H1 (cell line): ENCODE data around the gene ITGB4. TPM values are rescaled to one million over a fixed set of nuclear protein-coding genes. Genes with fewer than 3 reads are reported as not detected.

Experiments used
- CTCF ChIA-PET: fragments of 300-600 bp; sonication (Branson Sonifier 250); formaldehyde crosslinking; loops from one replicate; lab custom pipeline; 2021; ENCODE audit not compliant: partially characterized antibody; lab: Charles Lee
- POLR2A ChIA-PET: fragments of 300-600 bp; sonication (Branson Sonifier 250); formaldehyde crosslinking; loops from one replicate; lab custom pipeline; 2021; ENCODE audit warnings: inconsistent platforms; ENCODE audit not compliant: partially characterized antibody; lab: Charles Lee
- DNase-seq, 2 experiments: peaks; one replicate each; pipeline versions ENCODE4 v3.0.0 to v3.0.0-alpha.2; 2010 to 2022; ENCODE audit warnings: low spot score in 2 of 2, low read depth in 1 of 2, mixed read lengths in 1 of 2
- FAIRE-seq: peaks from 2 replicates; lab custom pipeline; 2011; peaks lifted over from hg19 to GRCh38; lab: Jason Lieb, UNC
- H2AFZ ChIP-seq: 2 replicates; pipeline ENCODE4 v1.8.1; 2012; ENCODE audit warnings: low read length, inconsistent platforms
- H2AK5ac ChIP-seq: 2 replicates; pipeline ENCODE4 v1.6.1; 2013; ENCODE audit warnings: low read depth, low read length
- H2BK120ac ChIP-seq: replicated peaks from 2 replicates; pipeline ENCODE3; 2013; ENCODE audit warnings: low read depth, low read length, inconsistent platforms
- H2BK12ac ChIP-seq: 2 replicates; pipeline ENCODE4 v1.6.1; 2013; ENCODE audit warnings: low read depth, low read length
- H2BK15ac ChIP-seq: 2 replicates; pipeline ENCODE4 v1.6.1; 2013; ENCODE audit warnings: low read length
- H2BK20ac ChIP-seq: 2 replicates; pipeline ENCODE4 v1.6.1; 2013; ENCODE audit warnings: low read length
- H2BK5ac ChIP-seq: 2 replicates; pipeline ENCODE4 v1.6.1; 2013; ENCODE audit warnings: low read depth, low read length
- H3K14ac ChIP-seq: 2 replicates; pipeline ENCODE4 v1.6.1; 2013; ENCODE audit warnings: inconsistent platforms; ENCODE audit not compliant: insufficient read length
- H3K18ac ChIP-seq: 2 replicates; pipeline ENCODE4 v1.6.1; 2013; ENCODE audit warnings: low read length; ENCODE audit errors: extremely low read depth
- H3K23ac ChIP-seq: 2 replicates; pipeline ENCODE4 v1.6.1; 2013; ENCODE audit warnings: inconsistent platforms; ENCODE audit not compliant: insufficient read length
- H3K23me2 ChIP-seq: 2 replicates; pipeline ENCODE4 v1.6.1; 2013; ENCODE audit warnings: low read depth, low read length
- H3K27ac ChIP-seq: 2 replicates; pipeline ENCODE4 v1.6.1; 2011; ENCODE audit warnings: low read depth, low read length, inconsistent platforms
- H3K27me3 ChIP-seq, 4 experiments: replicated peaks in 1 of 4; 1 replicate in 1 of 4; 2 replicates in 3 of 4; pipeline versions ENCODE4 v1.6.1 to v1.8.1; 2011 to 2013; ENCODE audit warnings: low read length in 3 of 4, mild to moderate bottlenecking in 3 of 4, inconsistent platforms in 2 of 4, mixed read lengths in 2 of 4, moderate library complexity in 1 of 4; ENCODE audit not compliant: control insufficient read depth in 3 of 4, insufficient read depth in 3 of 4; ENCODE audit errors: extremely low read depth in 1 of 4
- H3K36me3 ChIP-seq, 4 experiments: 2 replicates each; pipeline versions ENCODE4 v1.6.1 to v1.8.1; 2011 to 2013; ENCODE audit warnings: mild to moderate bottlenecking in 4 of 4, low read length in 3 of 4, moderate library complexity in 2 of 4, control low read depth in 1 of 4, inconsistent platforms in 1 of 4; ENCODE audit not compliant: insufficient read depth in 4 of 4, control insufficient read depth in 2 of 4
- H3K4ac ChIP-seq: replicated peaks from 2 replicates; pipeline ENCODE3; 2013; ENCODE audit warnings: low read length, low read depth, mixed read lengths, inconsistent platforms; ENCODE audit not compliant: insufficient read length
- H3K4me1 ChIP-seq, 4 experiments: replicated peaks in 1 of 4; 1 replicate in 1 of 4; 2 replicates in 3 of 4; pipeline versions ENCODE4 v1.6.1 to v1.8.1; 2011 to 2013; ENCODE audit warnings: low read length in 3 of 4, inconsistent platforms in 2 of 4, mixed read lengths in 1 of 4; ENCODE audit not compliant: insufficient read depth in 4 of 4, control insufficient read depth in 3 of 4
- H3K4me2 ChIP-seq, 2 experiments: 2 replicates each; pipeline versions ENCODE4 v1.6.1 to v1.8.1; 2011 to 2013; ENCODE audit warnings: low read depth in 2 of 2, low read length in 2 of 2, control low read depth in 1 of 2, inconsistent platforms in 1 of 2, mild to moderate bottlenecking in 1 of 2; ENCODE audit not compliant: insufficient read depth in 1 of 2
- H3K4me3 ChIP-seq, 4 experiments: fragments of 200-600, 300-600 bp in 1 of 4; sonication (generic), shearing (Covaris generic), sonication (Bioruptor Twin) in 1 of 4; 2 replicates each; pipeline versions ENCODE4 v1.5.1 to v1.8.1; 2011 to 2016; ENCODE audit warnings: low read length in 4 of 4, low read depth in 3 of 4, control low read depth in 2 of 4, inconsistent platforms in 2 of 4, mild to moderate bottlenecking in 2 of 4, mixed read lengths in 1 of 4, moderate library complexity in 1 of 4; ENCODE audit not compliant: insufficient read depth in 2 of 4; ENCODE audit errors: extremely low read depth in 1 of 4
- H3K56ac ChIP-seq: replicated peaks from 2 replicates; pipeline ENCODE3; 2013; ENCODE audit warnings: low read depth, mild to moderate bottlenecking, mixed read lengths, low read length, inconsistent platforms; ENCODE audit not compliant: insufficient read length
- H3K79me1 ChIP-seq: 2 replicates; pipeline ENCODE4 v1.6.1; 2013; ENCODE audit warnings: low read depth, low read length, control low read depth
- H3K79me2 ChIP-seq, 2 experiments: 2 replicates each; pipeline versions ENCODE4 v1.6.1 to v1.8.1; 2012 to 2013; ENCODE audit warnings: low read length in 2 of 2, mild to moderate bottlenecking in 2 of 2, inconsistent platforms in 1 of 2; ENCODE audit not compliant: insufficient read depth in 2 of 2, control insufficient read depth in 1 of 2
- H3K9ac ChIP-seq, 4 experiments: replicated peaks in 1 of 4; 1 replicate in 1 of 4; 2 replicates in 3 of 4; pipeline versions ENCODE4 v1.6.1 to v1.8.1; 2011 to 2013; ENCODE audit warnings: low read depth in 3 of 4, low read length in 3 of 4, control low read depth in 2 of 4, mild to moderate bottlenecking in 2 of 4, moderate library complexity in 2 of 4, inconsistent platforms in 1 of 4; ENCODE audit errors: extremely low read depth in 1 of 4
- H3K9me3 ChIP-seq, 2 experiments: 2 replicates each; pipeline versions ENCODE4 v1.6.1 to v1.8.1; 2012 to 2013; ENCODE audit warnings: mild to moderate bottlenecking in 2 of 2, moderate library complexity in 2 of 2, control low read depth in 1 of 2, inconsistent platforms in 1 of 2, low read depth in 1 of 2, low read length in 1 of 2, mixed read lengths in 1 of 2; ENCODE audit not compliant: insufficient read depth in 2 of 2
- H4K20me1 ChIP-seq, 2 experiments: replicated peaks in 1 of 2; 2 replicates each; pipeline versions ENCODE3 to v1.8.1; 2011 to 2013; ENCODE audit warnings: inconsistent platforms in 2 of 2, low read length in 2 of 2, mild to moderate bottlenecking in 1 of 2; ENCODE audit not compliant: insufficient read depth in 2 of 2, control insufficient read depth in 1 of 2
- H4K5ac ChIP-seq: 2 replicates; pipeline ENCODE4 v1.6.1; 2013; ENCODE audit warnings: low read length, low read depth, mixed read lengths, inconsistent platforms; ENCODE audit not compliant: insufficient read length
- H4K8ac ChIP-seq: 2 replicates; pipeline ENCODE4 v1.8.0; 2013; ENCODE audit warnings: mild to moderate bottlenecking, moderate library complexity, low read length, inconsistent platforms; ENCODE audit not compliant: insufficient read depth; ENCODE audit errors: extremely low read depth
- H4K91ac ChIP-seq: replicated peaks from 2 replicates; pipeline ENCODE3; 2013; ENCODE audit warnings: low read length, mixed read lengths, inconsistent platforms; ENCODE audit not compliant: insufficient read length
- BACH1 ChIP-seq: IDR thresholded peaks from 2 replicates; pipeline ENCODE4 v1.6.1; 2012; ENCODE audit warnings: low read length, improper control_type of control experiment
- CBX5 ChIP-seq: fragments of 300-800, 300-1000 bp; sonication (generic); IDR thresholded peaks from 2 replicates; pipeline ENCODE4 v1.7.1; 2016; ENCODE audit warnings: antibody characterized with exemption, low read length, low read depth
- CBX8 ChIP-seq: fragments of 300-800, 300-1000 bp; sonication (generic); IDR thresholded peaks from 2 replicates; pipeline ENCODE4 v1.7.1; 2016; ENCODE audit warnings: low read depth, low read length, borderline replicate concordance
- CREB1 ChIP-seq: IDR thresholded peaks from 2 replicates; pipeline ENCODE4 v1.6.1; 2012; ENCODE audit warnings: inconsistent platforms
- POLR2AphosphoS5 ChIP-seq: IDR thresholded peaks from 2 replicates; pipeline ENCODE4 v1.6.1; 2011; ENCODE audit warnings: low read depth, low read length
- RFX5 ChIP-seq: IDR thresholded peaks from 2 replicates; pipeline ENCODE4 v1.6.1; 2011; ENCODE audit warnings: low read depth, low read length, improper control_type of control experiment, borderline replicate concordance
- SP1 ChIP-seq: IDR thresholded peaks from 2 replicates; pipeline ENCODE4 v1.6.1; 2011; ENCODE audit warnings: low read depth, low read length
- WGBS, 2 experiments: shearing (Covaris generic) in 1 of 2; methylation state at CpG; one replicate each; pipeline versions ENCODE4 v1.1.6 to v1.1.7; 2013 to 2015; ENCODE audit warnings: low lambda C conversion rate in 2 of 2, mixed read lengths in 2 of 2, inconsistent platforms in 1 of 2, low coverage in 1 of 2, missing lambda C conversion rate in 1 of 2; ENCODE audit not compliant: insufficient replicate concordance in 2 of 2, insufficient coverage in 1 of 2, insufficient read length in 1 of 2; ENCODE audit errors: extremely low coverage in 1 of 2, missing lambda C conversion rate in 1 of 2; 5-methylcytosine and 5-hydroxymethylcytosine counted together
- polyA plus RNA-seq, 7 experiments: library from polyadenylated mRNA; depleted of rRNA in 3 of 7; stranded (reverse) in 5 of 7; unstranded in 2 of 7; fragments of >200 nt in 5 of 7; fragments of 200-250 nt in 2 of 7; gene quantifications; 1 replicate in 5 of 7; 2 replicates in 1 of 7; 4 replicates in 1 of 7; pipeline versions ENCODE4 v1.2.1 to v1.2.3, GENCODE V29; 2011 to 2013; ENCODE audit warnings: missing spikeins in 2 of 7, mixed read lengths in 2 of 7
- total RNA-seq: library from RNA; stranded (reverse); fragmentation: NEBNext Ultra II Directional; extraction: Animal tissue kit (Norgen Biotek cat#: 25700); gene quantifications from 2 replicates; pipeline ENCODE4 v1.2.1, GENCODE V29; 2021
- TF ChIP-seq, protein P1 (sequence below): IDR thresholded peaks from 2 replicates; pipeline ENCODE4 v1.6.1; 2011; ENCODE audit warnings: low read depth, mild to moderate bottlenecking, low read length; ENCODE audit not compliant: insufficient read depth
- TF ChIP-seq, protein P2 (sequence below): IDR thresholded peaks from 2 replicates; pipeline ENCODE4 v1.6.1; 2012; ENCODE audit warnings: inconsistent platforms

ITGB4 gene
- total and polyA plus RNA-seq, 2 of the 8 experiments (the other 6 are each of a cell fraction or from before 2014, with no cell fraction given), result 5.2 to 5.6 TPM

DNA sequence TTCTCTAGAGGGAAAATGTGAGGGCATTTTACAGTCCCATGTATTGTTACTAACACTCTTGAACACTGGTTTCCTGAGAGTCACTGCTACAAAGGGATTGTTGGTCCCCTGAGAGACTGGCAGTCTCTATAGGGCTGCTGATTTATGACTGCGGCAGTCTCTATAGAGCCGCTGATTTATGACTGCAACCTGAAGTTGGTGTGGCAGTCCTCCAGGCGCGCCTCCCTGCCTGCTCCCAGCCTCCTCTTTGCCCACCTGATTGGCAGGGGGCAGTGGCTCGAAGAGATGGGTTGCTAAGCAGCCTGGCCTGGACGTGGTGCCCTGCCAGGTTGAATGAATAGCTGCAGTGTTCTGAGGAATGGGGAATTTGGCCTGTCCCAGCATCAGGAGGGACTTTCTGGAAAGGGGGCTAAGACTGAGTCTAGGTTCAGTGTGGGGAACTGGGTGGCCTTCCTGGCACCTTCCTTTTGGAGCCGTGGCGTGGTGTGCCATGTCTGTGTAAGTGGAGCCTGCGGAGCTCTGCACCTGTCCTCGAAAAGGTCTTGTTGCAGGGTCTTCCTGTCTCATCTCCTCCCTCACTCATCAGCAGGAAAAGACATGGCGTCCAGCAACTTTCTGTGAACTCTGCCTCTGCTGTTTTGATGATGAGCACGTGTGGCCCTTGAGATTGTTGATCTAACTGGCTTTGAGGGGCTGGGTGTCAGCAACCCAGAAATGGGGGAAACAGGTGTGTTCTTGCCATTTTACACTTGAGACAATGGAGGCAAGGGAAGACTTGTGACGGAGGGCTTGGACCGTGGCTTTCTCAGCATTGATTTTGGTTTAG is 29.2 kb upstream of the ITGB4 start:
- no peak overlapping the region for H2BK12ac ChIP-seq
- peaks cover 2 to 9% (median 5%) of the 10 kb centered on the region in 4 experiments; a peak in 4 of 8 replicates for H3K36me3 ChIP-seq
- peaks cover 10 to 17% of the 10 kb centered on the region in 2 experiments for H4K20me1 ChIP-seq
- no peak overlapping the region for H3K18ac ChIP-seq
- ChIA-PET CTCF (interaction anchor here (0.7 to 6.8 kb wide), 17 partner anchors 9 to 91 kb away, joined by 3 to 48 read pairs (median 6); partner anchors contain the start of gene SMIM5), POLR2A (interaction anchor here (0.5 to 1.7 kb wide), 10 partner anchors 8 to 88 kb away, joined by 3 to 6 read pairs (median 4); a partner anchor contains a TSS)
- no peak overlapping the region for H4K8ac ChIP-seq
- H2BK120ac ChIP-seq, result no peak overlapping the region
- DNase-seq (no peak), FAIRE-seq (no peak)
- H3K56ac ChIP-seq, result no peak overlapping the region
- H3K14ac ChIP-seq, result no peak overlapping the region
- no peak overlapping the region for H3K27ac ChIP-seq
- H3K9ac ChIP-seq, result no peak overlapping the region
- H2BK5ac ChIP-seq, result no peak overlapping the region
- H3K23ac ChIP-seq, result no peak overlapping the region
- no peak overlapping the region for H4K91ac ChIP-seq
- peaks cover 3 to 21% (median 7%) of the 10 kb centered on the region in 4 experiments for H3K4me1 ChIP-seq
- no peak overlapping the region for H3K4me2 ChIP-seq
- WGBS, 2 experiments, result 94% methylated on average over 14 of the region's 14 CpGs; no CpG with 5 or more reads in 1 of the 2 experiments
- H2BK15ac ChIP-seq, result no peak overlapping the region
- no peak overlapping the region for H4K5ac ChIP-seq
- H3K23me2 ChIP-seq, result peaks cover 2% of the 10 kb centered on the region; the same call in 1 of the 2 replicates
- no peak overlapping the region for H3K4me3 ChIP-seq
- H2AK5ac ChIP-seq, result no peak overlapping the region
- H2BK20ac ChIP-seq, result no peak overlapping the region
- H3K79me2 ChIP-seq, result peaks cover 0 to 52% of the 10 kb centered on the region in 2 experiments; a peak in 2 of 4 replicates
- no peaks in the 10 kb centered on the region for H3K9me3 ChIP-seq
- H3K79me1 ChIP-seq, result peaks cover 15% of the 10 kb centered on the region
- H3K27me3 ChIP-seq, result no peaks in the 10 kb centered on the region
- no peak overlapping the region for H3K4ac ChIP-seq
- no peak overlapping the region for H2AFZ ChIP-seq
- TF ChIP-seq POLR2AphosphoS5 (no peak), CBX8 (no peak), CREB1 (no peak), BACH1 (no peak), CBX5 (no peak), SP1 (no peak), RFX5 (no peak)
- TF ChIP-seq, protein P1, sequence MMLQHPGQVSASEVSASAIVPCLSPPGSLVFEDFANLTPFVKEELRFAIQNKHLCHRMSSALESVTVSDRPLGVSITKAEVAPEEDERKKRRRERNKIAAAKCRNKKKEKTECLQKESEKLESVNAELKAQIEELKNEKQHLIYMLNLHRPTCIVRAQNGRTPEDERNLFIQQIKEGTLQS, result no peak
- TF ChIP-seq, protein P2, sequence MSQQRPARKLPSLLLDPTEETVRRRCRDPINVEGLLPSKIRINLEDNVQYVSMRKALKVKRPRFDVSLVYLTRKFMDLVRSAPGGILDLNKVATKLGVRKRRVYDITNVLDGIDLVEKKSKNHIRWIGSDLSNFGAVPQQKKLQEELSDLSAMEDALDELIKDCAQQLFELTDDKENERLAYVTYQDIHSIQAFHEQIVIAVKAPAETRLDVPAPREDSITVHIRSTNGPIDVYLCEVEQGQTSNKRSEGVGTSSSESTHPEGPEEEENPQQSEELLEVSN, result no peak
